ENCODE measurements around the gene SULT2B1.
"Not testable (repeated sequence)": the region's sequence is repeated elsewhere in the genome, so short reads cannot be mapped to it uniquely, and the experiment has no call there.

SULT2B1 gene

GRCh38 chr19:48624067-48624594 lies 72.2 kb downstream of the SULT2B1 start:
- DNase-seq = peak; percentile 99

GRCh38 chr19:48624791-48625723 lies 73.1 kb downstream of the SULT2B1 start:
- peak; percentile 44 for DNase-seq

GRCh38 chr19:48625891-48626327 lies 73.9 kb downstream of the SULT2B1 start:
- DNase-seq = no peak

DNA sequence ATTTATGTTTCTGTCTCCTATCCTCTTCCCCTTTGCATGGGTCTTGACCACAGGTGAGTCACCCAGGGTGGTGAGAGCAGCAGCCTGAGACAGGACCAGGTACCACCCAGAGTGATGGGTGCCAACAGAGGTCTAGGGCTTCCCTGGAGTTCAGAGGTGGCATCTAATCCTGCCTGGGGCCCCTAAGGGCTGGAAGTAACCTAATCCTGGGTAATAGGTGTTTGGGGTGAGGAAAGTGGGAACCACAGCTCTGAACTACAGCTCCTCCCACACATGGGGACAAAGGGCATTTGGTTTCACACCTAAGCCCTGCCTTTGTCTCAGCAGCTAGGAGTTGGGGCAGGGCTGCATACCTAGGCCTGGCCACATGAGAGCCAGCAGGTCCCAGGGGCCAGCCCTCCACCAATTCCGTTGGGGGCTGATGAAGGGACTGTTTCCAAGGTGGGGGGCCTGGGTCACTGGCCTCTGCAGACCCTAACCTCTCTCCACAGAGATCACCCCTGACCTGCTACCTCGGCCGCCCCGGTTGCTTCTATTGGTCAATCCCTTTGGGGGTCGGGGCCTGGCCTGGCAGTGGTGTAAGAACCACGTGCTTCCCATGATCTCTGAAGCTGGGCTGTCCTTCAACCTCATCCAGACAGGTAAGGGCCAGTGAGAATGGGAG lies 75.4 kb downstream of the SULT2B1 start:
- no peak for DNase-seq

GRCh38 chr19:48627865-48628314 lies 75.9 kb downstream of the SULT2B1 start:
- no peak for DNase-seq

GRCh38 chr19:48628486-48629296 lies 76.7 kb downstream of the SULT2B1 start:
- DNase-seq = no peak

- no peak for DNase-seq
These were observed 77.3 kb downstream of the SULT2B1 start for GRCh38 chr19:48629297-48629598.

GRCh38 chr19:48629599-48630295 lies 77.8 kb downstream of the SULT2B1 start:
- peak; percentile 85 for DNase-seq

GRCh38 chr19:48630296-48631063 lies 78.5 kb downstream of the SULT2B1 start:
- no peak for DNase-seq

GRCh38 chr19:48631225-48631624 lies 79.3 kb downstream of the SULT2B1 start:
- no peak for DNase-seq

- DNase-seq = not testable (repeated sequence)
These were observed 80.3 kb downstream of the SULT2B1 start for GRCh38 chr19:48632286-48632685.

- DNase-seq = no peak
These were observed 80.7 kb downstream of the SULT2B1 start for GRCh38 chr19:48632692-48633147.

DNA sequence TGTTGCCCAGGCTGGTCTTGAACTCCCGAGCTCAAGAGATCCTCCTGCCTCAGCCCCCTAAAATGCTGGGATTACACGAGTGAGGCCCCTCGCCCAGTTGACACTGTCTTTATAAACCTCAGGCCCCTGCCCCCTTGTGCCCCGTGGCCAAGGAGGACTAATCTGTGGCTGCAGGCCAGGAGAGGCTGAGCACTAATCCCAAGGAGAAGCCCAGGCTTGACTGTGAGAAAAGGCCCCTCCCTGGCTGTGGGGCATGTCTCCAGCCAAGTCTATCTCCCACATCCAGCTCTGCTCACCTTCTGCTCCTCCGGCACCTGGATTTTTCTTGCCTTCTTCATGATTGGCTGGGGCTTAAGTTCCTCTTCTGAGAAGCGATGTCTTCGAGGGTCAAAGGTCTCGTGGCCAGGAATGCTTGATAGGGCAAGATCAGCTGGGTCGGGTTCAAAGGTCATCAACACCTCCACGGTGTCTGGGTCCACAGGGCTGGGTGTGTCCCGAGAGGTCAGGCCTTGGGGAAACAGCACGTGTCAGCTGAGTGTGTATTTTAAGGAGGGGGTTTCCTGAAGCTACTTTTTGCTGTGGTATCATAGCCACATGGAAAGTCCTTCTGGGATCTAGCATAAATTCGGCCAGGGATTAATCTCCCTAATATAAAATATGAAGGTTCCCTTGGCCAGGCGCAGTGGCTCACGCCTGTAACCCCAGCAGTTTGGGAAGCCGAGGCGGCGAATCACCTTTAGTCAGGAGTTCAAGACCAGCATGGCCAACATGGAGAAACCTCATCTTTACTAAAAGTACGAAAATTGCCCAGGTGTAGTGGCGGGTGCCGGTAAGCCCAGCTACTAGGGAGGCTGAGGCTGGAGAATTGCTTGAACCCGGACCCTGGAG lies 81.4 kb downstream of the SULT2B1 start:
- peak; percentile 84 for DNase-seq

DNA sequence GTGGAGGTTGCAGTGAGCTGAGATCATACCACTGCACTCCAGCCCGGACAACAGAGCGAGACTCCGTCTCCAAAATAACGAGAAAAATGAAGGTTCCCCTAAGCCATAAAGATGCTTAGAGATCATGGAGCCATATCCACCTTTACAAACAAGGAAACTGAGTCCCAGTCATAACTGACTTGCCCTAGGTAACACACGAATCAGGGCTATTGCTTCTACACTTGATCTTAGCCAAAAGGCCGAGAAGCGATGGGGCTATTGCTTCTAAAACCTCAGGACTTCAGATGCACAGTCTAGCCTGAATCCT lies 82.0 kb downstream of the SULT2B1 start:
- DNase-seq = no peak

- peak; percentile 99 for DNase-seq
These were observed 82.7 kb downstream of the SULT2B1 start for GRCh38 chr19:48634424-48635262.

DNA sequence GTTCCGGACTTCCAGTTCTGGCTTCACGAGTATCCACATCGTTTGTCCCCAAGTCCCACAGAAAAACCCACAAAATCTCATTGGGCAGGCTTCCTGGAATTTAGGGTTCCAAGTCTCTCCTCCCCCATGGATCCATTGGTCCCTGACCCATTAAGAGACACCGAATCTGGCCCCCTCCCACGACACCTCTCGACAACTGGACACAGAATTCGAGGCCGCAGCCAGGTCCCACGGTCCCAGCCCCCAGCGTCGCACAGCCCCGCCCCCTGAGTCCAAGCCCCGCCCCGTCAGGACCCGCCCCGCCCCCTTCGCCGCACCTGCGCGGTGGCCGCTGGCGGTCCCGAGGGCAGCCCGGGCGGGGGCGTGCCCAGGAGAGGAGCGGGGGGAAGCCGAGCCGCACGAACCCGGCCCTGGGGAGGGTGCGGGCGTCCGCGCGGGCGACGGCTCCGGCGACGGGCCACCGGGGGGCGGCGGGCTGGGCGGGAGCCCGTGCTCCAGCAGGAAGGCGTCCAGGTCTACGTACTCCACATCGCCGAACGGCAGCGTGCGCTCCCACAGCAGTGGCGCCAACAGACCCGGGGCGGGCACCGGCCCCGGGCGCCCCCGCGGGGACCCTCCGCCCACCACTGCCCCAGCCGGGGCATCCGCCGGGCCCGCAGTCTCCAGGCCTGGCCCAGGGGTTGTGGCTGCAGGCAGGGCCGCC lies 83.4 kb downstream of the SULT2B1 start:
- DNase-seq = peak; percentile 82

DNA sequence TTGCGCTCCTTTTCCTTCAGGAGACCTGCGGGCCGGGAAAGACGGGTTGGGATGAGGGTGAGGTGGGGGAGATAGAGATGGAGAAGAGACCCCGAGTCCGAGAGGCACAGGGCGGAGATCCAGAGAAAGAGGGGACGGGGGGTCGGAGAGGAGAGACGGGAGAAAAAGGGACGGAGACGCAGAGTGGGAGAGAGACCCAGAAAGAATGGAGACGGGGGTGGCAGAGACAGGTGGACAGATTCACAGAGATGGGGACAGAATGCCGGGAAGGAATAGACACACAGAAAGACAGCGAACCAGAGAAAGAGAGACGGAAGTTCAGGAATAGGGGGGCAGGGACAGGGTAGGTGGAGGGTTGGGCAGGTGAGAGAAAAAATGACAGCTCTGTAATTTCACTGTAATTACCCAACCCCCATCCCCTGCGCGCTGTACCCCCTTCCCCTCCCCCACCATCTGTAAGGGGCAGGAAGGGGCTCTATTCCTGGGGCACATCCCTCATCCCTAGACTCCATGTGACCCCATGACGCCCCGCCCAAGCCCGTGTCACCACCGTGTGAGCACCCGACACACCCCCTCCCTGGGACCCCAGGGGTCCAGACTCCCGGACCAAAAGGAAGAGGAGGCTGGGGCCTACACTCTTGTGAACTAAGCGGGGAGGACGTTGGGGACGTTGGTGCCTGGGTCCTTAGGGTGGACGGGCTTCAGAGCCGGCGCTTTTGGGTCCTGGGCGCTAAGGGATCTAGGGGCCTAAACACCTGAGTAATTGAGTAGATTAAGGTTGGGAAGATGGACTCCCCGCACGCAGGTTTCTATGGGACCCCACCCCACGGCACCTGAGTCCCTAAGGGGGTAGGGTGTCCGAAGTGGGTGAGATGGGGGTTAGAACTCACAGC lies 84.2 kb downstream of the SULT2B1 start:
- DNase-seq = peak; percentile 51

Data from NCI-H82 (cell line).